GM12801 (cell line): Measurements from ENCODE around the gene N4BP3.

Experiments used
- CTCF ChIP-seq: IDR thresholded peaks from one replicate; pipeline ENCODE4 v1.5.1; 2011; ENCODE audit warnings: control low read depth; ENCODE audit not compliant: insufficient read length; ENCODE audit errors: extremely low read depth

N4BP3 gene

GRCh38 chr5:178150977-178151734, 37.8 kb downstream of the N4BP3 start:
- TF ChIP-seq CTCF: no peak

DNA sequence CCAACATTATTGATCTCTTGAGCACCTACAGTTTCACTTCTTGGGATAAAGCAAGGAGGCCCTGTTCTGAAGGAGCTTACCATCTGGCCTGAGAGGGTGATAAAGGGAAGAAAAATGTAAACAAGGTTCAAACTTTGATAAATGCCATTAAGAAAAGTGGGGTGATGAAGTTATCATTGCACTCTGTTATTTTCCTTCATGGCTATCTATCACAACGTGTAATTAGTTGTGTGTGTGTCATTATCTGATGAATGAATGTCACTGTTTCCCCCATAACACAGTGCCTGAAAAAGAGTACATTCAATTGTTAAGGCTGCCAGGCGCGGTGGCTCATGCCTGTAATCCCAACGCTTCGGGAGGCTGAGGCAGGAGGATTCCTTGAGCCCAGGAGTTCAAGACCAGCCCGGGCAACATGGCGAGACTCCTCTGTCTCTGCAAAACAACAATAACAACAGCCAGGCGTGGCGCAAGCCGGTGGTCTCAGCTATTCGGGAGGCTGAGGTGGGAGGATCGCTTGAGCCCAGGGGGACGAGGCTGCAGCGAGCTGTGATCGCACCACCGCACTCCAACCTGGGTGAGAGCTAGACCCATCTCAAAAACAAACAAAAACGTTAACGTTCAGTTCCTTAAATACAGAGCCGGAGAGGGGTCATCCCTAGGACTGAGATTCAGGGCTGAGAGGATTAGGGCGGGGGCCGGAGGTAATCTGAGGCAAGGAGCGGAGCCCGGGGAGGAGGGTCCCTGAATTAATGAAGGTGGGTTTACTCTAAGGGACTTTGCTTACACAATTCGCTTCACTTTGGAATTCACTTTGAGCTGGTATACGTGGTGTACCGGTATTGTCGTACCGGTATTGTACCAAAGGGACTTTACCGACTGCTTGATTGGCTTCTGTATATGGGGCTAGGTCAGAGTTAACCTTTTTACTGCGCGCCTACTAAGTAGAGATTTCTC, 39.4 kb downstream of the N4BP3 start:
- no peak for TF ChIP-seq CTCF

DNA sequence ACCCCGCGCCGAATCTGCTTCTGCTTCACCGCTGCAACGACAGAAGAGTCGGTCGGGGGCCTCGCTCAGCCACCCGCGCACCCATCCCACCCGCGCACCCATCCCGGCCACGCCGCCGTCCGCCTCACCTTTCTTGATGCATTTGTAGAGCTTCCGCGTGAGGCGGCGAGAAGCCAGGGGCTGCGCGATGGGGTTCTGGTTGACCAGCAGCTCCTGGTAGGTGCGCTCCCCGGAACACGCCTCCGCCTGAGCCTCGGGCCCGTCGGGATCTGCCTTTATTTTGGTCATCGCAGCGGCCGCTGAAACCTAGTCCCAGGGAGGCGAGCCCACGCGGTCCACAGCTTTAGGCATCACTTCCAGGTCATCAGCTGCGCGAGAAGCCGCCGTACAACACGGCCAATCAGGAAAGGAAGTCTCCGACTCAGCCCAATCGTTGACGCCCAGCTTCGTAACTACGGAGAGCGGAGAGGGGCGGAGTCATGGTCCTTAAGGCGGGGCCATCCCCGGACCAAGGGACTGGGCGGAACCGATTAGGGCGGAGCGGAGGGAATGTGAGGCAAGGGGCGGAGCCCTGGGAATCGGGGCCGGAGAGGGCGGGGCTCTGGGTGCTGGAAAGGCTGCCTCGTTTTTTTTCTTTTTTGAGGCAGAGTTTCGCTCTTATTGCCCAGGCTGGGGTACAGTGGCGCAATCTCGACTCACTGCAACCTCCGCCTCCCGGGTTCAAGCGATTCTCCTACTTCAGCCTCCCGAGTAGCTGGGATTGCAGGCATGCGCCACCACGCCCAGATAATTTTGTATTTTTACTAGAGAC, 40.4 kb downstream of the N4BP3 start, which contains the start of gene NHP2:
TSS of gene NHP2 (minus strand) at position 356 of the 811 bp plus-strand sequence. CDS start at position 288, 68 bp downstream.
- TF ChIP-seq CTCF: no peak

DNA sequence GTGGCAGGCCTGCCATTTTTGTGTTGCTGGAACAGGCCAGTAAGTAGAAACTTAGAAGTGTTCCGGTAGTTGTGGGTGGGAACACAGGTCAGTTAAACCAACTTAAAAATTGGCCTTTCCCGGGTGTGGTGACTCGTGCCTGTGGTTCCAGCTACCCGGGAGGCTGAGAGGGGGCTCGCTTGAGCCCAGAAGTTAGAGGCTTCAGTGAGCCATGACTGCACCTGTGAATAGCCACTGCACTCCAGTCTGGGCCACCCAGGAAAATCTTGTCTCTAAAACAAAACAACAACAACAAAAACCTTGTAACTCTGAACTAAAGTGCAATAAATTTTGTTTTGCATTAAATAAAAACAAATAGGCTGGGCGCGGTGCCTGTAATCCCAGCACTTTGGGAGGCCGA, 41.7 kb downstream of the N4BP3 start:
- no peak for TF ChIP-seq CTCF

DNA sequence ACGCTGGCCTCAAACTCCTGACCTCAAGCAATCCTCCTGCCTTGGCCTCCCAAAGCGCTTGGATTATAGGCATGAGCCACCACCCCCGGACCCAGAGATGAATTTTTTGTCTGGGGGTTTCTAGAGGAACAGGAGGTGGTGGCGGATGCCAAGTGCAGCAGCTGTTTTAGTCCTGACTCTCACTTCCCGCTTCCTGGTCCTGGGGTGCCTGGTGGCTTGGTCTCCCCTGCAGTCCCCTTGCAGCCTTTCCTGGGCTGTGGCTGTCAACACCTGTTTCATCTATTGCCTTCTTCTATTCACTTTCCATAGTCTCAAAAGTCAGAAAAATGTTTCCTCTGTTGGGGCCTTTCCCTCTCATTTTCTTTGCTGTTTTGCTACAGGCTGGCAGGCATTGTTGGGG, 46.8 kb downstream of the N4BP3 start:
- no peak for TF ChIP-seq CTCF

DNA sequence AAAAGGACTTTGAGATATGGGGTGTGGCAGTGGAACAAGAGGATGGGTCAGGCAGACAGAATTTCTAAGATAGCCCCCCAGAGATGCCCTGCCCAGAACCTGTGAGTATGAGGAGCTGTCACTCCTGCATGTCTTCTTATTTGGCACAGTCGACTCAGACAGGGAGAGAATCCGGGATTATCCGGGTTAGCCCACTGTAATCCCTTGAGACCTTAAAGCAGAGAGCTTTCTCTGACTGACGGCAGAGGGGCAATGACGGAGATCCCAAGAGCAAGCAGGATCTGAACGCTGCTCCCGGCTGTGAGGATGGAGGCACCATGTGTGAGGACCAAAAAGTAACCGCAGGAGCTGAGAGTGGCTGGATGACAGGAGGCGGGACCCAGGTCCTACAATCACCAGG, 49.1 kb downstream of the N4BP3 start:
- no peak for TF ChIP-seq CTCF
